ENCODE results near the gene INAFM1. TPM values are rescaled to one million over a fixed set of nuclear protein-coding genes. Genes with fewer than 3 reads are reported as not detected.
A peak's percentile ranks its signal among the peaks of the same experiment; 100 is the strongest.
"Not testable (repeated sequence)": the region's sequence is repeated elsewhere in the genome, so short reads cannot be mapped to it uniquely, and the experiment has no call there.

INAFM1 gene
- total RNA-seq, 1 donor = 2.3 TPM

DNA sequence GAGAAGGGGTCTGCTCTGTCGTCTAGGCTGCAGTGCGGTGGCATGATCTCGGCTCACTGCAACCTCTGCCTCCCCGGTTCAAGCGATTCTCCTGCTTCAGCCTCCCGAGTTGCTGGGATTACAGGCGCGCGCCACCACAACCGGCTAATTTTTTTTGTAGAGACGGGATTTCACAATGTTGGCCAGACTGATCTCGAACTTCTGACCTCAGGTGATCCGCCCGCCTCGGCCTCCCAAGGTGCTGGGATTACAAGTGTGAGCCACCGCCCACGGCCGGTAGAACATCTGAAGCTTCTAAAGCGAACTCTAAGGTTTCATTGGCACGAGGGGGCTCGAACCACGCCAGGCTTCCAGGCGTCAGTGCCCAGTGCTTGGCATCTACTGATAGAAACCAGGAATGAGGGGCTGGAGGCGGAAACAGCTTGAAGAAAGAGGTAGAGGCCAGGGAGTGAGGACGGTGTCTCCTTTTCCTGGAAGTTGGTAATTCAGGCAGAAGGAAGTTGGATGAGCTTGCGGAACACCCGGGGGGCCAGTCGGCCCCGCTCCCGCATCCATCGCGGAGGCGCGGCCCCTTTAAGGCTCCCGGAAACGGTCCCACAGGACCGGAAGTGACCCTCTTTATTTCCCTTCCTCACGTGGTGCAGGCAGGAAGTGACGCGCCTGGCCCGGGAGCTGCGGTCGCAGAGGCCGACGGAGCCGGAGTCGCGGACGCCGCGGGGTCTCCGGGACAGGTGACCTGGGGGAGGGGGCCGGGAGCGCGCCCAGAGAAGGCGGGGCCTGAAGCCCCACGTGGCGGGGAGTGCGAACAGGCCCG lies 18.6 kb upstream of the INAFM1 start, which contains the start of gene CCDC9:
Gene CCDC9 (plus strand): TSS at position 647 of the 814 bp plus-strand sequence. CDS start 1,876 bp downstream, outside the sequence.
- peak; percentile 97 for DNase-seq (ENCODE audit: low read depth)

DNA sequence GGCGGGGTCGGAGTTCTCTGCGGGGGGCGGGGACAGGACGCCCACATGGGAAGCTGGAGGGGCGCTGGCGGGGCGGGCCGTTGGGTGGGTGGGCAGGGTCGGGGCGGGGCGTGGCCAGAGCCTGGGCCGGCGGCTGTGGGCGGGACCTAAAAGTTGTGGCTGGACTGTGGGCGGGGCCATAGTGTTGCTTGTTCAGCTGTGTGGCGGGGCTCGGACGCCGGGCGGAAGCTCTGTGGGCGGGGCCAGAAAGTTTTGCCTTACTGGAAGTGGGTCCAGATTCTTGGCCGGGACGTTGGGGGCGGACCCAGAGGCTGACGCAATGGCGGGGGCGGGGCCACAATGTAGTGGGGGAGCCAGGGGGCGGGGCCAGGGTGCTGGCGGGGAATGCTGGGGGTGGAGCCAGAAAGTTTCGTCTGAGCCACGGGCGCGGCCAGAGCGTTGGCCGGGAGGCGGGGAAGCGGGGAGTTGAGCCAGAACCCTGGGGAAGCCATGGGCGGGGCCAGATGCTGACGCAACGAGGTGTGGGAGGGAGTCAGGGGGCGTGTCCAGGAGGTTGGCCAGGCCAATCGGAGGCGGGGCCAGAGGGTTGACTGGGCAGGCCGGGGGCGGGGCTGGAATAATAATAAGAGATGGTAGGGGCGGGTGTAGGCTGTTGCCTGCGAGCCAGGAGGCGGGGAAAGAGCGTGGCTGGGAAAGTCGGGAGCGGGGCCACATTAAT lies 17.8 kb upstream of the INAFM1 start:
- TF ChIP-seq, protein P1, sequence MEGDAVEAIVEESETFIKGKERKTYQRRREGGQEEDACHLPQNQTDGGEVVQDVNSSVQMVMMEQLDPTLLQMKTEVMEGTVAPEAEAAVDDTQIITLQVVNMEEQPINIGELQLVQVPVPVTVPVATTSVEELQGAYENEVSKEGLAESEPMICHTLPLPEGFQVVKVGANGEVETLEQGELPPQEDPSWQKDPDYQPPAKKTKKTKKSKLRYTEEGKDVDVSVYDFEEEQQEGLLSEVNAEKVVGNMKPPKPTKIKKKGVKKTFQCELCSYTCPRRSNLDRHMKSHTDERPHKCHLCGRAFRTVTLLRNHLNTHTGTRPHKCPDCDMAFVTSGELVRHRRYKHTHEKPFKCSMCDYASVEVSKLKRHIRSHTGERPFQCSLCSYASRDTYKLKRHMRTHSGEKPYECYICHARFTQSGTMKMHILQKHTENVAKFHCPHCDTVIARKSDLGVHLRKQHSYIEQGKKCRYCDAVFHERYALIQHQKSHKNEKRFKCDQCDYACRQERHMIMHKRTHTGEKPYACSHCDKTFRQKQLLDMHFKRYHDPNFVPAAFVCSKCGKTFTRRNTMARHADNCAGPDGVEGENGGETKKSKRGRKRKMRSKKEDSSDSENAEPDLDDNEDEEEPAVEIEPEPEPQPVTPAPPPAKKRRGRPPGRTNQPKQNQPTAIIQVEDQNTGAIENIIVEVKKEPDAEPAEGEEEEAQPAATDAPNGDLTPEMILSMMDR (IDR thresholded peaks at IDR 0.05; ENCODE audit: insufficient read depth, low read length) = no peak
- H3K4me3 ChIP-seq (ENCODE audit: low read depth, low read length) = peak overlapping the region; percentile 89
- DNase-seq (ENCODE audit: low read depth) = peak; percentile 99

More for the DNA sequence above, 18.6 kb upstream of the INAFM1 start, which contains the start of gene CCDC9:
- H3K4me3 ChIP-seq (ENCODE audit: low read depth, low read length) = peak within 1 kb of the TSS; percentile 89
- TF ChIP-seq, protein P1 (IDR thresholded peaks at IDR 0.05; ENCODE audit: insufficient read depth, low read length) = no peak

DNA sequence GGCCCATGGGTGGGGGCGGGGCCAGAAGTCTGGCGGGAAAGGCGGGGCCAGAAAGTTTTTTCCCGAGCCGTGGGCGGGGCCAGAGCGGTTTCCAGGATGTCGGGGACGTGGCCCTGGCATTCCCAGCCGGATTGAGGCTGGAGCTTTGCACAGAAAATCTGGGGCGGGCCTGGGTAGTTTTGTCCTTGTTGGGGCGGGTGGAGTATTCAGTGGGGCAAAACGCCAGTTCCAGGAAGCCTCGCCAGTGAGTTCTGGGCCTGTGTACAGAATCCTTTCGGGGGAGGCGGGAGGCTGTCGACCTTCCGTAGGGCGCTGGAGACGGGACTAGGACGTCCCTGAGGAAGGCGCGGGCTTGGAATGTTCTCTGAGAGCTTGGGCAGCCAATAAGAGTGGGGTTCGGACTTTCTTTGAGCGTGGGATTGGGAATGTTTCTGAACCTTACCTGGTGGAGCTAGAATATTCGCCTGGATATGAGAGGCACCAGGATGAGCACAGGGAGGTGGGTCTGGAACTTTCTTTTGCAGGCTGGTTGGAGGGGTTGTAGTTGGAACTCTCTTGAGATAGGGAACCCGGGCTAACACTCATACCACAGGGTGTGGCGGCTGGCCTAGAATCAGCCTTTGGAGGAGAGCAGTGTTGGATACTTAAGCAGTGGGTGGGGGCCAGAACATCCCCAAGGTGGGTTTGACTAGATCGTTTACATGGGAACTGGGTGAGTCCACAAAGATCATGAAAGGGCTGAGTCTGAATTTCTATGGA lies 17.1 kb upstream of the INAFM1 start:
- DNase-seq (ENCODE audit: low read depth) = peak; percentile 59
- peak overlapping the region; percentile 74 for H3K4me3 ChIP-seq (ENCODE audit: low read depth, low read length)
- TF ChIP-seq, protein P1 (IDR thresholded peaks at IDR 0.05; ENCODE audit: insufficient read depth, low read length) = no peak

DNA sequence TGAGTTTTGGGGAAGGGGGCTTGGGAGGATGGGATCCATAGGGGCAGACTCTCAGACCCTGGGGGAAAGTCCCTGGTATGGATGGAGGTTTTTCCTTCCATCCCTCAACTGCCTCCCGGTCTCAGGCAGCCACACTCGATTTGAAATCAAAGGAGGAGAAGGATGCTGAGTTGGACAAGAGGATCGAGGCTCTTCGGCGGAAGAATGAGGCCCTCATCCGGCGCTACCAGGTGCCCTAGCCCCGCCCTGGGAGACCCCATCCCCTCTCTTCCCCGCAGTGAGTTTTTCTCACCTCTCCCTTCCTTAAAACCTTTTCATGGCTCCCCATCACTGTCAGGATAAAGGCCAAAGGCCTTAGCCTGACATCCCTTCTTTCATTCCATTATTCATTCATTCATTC lies 16.3 kb upstream of the INAFM1 start:
- peak overlapping the region; percentile 74 for H3K4me3 ChIP-seq (ENCODE audit: low read depth, low read length)
- no peak for DNase-seq (ENCODE audit: low read depth)
- TF ChIP-seq, protein P1 (IDR thresholded peaks at IDR 0.05; ENCODE audit: insufficient read depth, low read length) = no peak

DNA sequence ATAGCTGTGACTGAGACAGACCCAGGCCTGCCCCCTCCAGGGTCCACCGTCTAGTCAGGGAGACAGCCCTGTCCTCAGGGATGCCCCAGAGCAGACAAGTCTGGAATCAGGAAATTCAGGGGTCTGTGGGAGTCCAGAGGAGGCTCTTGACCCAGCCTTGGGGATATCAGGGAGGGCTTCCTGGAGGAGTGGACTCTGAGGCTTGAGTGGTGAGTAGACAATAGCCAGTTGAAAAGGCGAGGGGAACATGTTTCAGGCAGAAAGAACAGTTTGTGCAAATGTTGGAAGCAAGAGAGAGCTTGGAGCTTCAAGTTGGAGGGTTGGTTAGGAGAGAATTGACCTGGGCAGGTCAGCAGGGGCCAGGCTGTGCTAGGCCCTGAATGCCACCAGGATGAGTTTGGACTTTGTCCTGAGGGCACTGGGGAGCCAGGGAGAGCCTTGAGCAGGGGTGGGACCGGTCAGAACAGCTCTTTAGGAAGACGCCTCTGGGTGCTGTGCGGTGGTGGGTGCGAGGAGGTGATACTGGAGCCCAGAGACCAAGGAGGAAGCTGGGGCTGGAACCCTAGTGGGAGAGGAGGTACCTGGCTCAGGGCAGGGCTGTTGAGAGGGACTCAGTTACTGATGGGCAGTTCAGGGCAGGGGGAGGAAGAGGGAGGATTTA lies 15.7 kb upstream of the INAFM1 start:
- TF ChIP-seq, protein P1 (IDR thresholded peaks at IDR 0.05; ENCODE audit: insufficient read depth, low read length) = no peak
- DNase-seq (ENCODE audit: low read depth) = no peak
- peak overlapping the region; percentile 74 for H3K4me3 ChIP-seq (ENCODE audit: low read depth, low read length)

DNA sequence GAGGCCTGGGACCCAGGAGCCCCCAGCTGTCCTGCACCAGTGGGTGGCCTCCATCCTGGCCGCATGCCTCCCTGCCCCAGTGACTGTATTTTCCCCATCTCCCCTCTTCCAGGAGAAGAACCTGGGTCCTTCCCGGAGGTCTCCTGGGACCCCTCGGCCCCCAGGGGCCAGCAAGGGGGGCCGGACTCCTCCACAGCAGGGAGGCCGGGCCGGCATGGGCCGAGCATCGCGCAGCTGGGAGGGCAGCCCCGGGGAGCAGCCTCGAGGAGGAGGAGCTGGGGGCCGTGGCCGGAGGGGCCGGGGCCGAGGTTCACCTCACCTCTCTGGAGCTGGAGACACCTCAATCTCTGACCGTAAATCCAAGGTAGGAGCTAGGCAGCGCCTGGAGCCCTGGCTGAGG lies 14.2 kb upstream of the INAFM1 start:
- no peak for DNase-seq (ENCODE audit: low read depth)
- TF ChIP-seq, protein P1 (IDR thresholded peaks at IDR 0.05; ENCODE audit: insufficient read depth, low read length) = no peak
- H3K4me3 ChIP-seq (ENCODE audit: low read depth, low read length) = no peak overlapping the region

DNA sequence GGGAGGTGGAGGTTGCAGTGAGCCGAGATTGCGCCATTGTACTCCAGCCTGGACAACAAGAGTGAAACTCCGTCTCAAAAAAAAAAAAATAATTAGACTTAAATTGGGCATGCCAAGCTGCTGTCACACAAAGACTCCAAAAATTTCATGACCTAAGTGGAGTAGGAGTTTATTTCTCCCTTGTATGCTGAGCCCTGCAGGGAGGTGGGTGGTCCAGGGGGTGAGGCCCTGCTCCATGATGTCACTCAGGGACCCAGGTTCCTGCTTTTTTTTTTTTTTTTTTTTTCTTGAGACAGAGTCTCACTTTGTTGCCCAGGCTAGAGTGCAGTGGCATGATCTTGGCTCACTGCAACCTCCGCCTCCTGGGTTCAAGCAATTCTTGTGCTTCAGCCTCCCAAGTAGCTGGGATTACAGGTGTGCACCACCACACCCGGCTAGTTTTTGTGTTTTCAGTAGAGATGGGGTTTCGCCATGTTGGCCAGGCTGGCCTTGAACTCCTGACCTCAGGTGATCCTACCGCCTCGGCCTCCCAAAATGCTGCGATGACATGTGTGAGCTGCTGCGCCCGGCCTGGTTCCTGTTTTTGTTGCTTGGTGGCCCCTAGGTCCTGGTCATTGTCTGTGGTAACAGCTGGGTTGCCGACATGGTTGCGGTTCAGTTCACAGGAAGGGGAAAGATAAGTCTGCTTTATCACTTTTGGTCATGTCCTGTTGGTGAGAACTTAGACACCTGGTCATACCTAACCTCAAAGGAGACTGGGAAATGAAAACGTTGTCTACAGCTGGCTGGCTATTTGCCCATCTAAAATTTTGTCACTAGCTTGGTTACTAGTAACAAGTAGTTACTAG lies 12.5 kb upstream of the INAFM1 start:
- DNase-seq (ENCODE audit: low read depth); H3K4me3 ChIP-seq (ENCODE audit: low read depth, low read length): not testable (repeated sequence)
